ENCODE measurements around the gene TBCD. TPM values are rescaled to one million over a fixed set of nuclear protein-coding genes. Genes with fewer than 3 reads are reported as not detected.

Gene TBCD
- polyA plus RNA-seq, 1 donor from 2014 or later: 67.2 TPM

GRCh38 chr17:82863383-82863940, 111.6 kb downstream of the TBCD start:
- H3K9me2 ChIP-seq (ENCODE audit: insufficient read depth, low read length): no peaks in the 10 kb centered on the region
- H3K36me3 ChIP-seq (ENCODE audit: insufficient read depth, low read length): no peaks in the 10 kb centered on the region
- H4K20me1 ChIP-seq (ENCODE audit: insufficient read depth): no peaks in the 10 kb centered on the region
- H3K4me2 ChIP-seq (ENCODE audit: low read length): no peak overlapping the region
- no peaks in the 10 kb centered on the region for H3K9me3 ChIP-seq (ENCODE audit: low read length)
- peak overlapping the region; percentile 11 for H3K9ac ChIP-seq (ENCODE audit: low read length)
- TF ChIP-seq POLR2AphosphoS5 (IDR thresholded peaks at IDR 0.05) (no peak), MXI1 (conservative IDR thresholded peaks at IDR 0.05; ENCODE audit: poor library complexity, severe bottlenecking) (no peak), RAD21 (conservative IDR thresholded peaks at IDR 0.05) (no peak), REST (IDR thresholded peaks at IDR 0.05; ENCODE audit: borderline replicate concordance) (no peak), EP300 (conservative IDR thresholded peaks at IDR 0.05; ENCODE audit: poor library complexity, severe bottlenecking) (no peak), EZH2 (IDR thresholded peaks at IDR 0.05; ENCODE audit: borderline replicate concordance, insufficient read depth, low read length, poor library complexity, severe bottlenecking) (no peak)
- no peaks in the 10 kb centered on the region for H3K27me3 ChIP-seq (ENCODE audit: insufficient read depth, low read depth, low read length)
- no peaks in the 10 kb centered on the region for H3K79me2 ChIP-seq (replicated peaks; ENCODE audit: insufficient read depth, low read length)
- no peak overlapping the region for H2AFZ ChIP-seq (ENCODE audit: low read depth, low read length)
- H3F3A ChIP-seq (ENCODE audit: insufficient read depth, low read length, poor library complexity, severe bottlenecking): peaks cover 6% of the 10 kb centered on the region
- H3K27ac ChIP-seq (ENCODE audit: low read length): peak overlapping the region; percentile 48
- no peak overlapping the region for H3K4me3 ChIP-seq (ENCODE audit: low read length)

GRCh38 chr17:82863941-82864712, 112.3 kb downstream of the TBCD start:
- Histone ChIP-seq H3K9ac (ENCODE audit: low read length) (peak overlapping the region; percentile 11), H4K20me1 (ENCODE audit: insufficient read depth) (no peaks in the 10 kb centered on the region), H3K4me2 (ENCODE audit: low read length) (no peak overlapping the region), H2AFZ (ENCODE audit: low read depth, low read length) (no peak overlapping the region), H3K9me2 (ENCODE audit: insufficient read depth, low read length) (no peaks in the 10 kb centered on the region), H3F3A (ENCODE audit: insufficient read depth, low read length, poor library complexity, severe bottlenecking) (peaks cover 6% of the 10 kb centered on the region), H3K9me3 (ENCODE audit: low read length) (no peaks in the 10 kb centered on the region), H3K36me3 (ENCODE audit: insufficient read depth, low read length) (no peaks in the 10 kb centered on the region), H3K27me3 (ENCODE audit: insufficient read depth, low read depth, low read length) (no peaks in the 10 kb centered on the region), H3K79me2 (replicated peaks; ENCODE audit: insufficient read depth, low read length) (no peaks in the 10 kb centered on the region), H3K4me3 (ENCODE audit: low read length) (peak overlapping the region; percentile 18), H3K27ac (ENCODE audit: low read length) (peak overlapping the region; percentile 48)
- TF ChIP-seq TAF1 (IDR thresholded peaks at IDR 0.05; ENCODE audit: low read depth): no peak
- TF ChIP-seq EP300 (conservative IDR thresholded peaks at IDR 0.05; ENCODE audit: poor library complexity, severe bottlenecking): no peak
- TF ChIP-seq REST (IDR thresholded peaks at IDR 0.05; ENCODE audit: borderline replicate concordance): no peak
- TF ChIP-seq CTCF (IDR thresholded peaks at IDR 0.05; ENCODE audit: poor library complexity, severe bottlenecking): no peak
- no peak for TF ChIP-seq POLR2AphosphoS5 (IDR thresholded peaks at IDR 0.05)
- no peak for TF ChIP-seq MXI1 (conservative IDR thresholded peaks at IDR 0.05; ENCODE audit: poor library complexity, severe bottlenecking)
- no peak for TF ChIP-seq SMC3 (conservative IDR thresholded peaks at IDR 0.05; ENCODE audit: poor library complexity)

All from neural cell (in vitro differentiated cells).